GM10266 (cell line): ENCODE data around the gene CACNA1A.

Source experiments
- DNase-seq: peaks from one replicate; pipeline ENCODE4 v3.0.0; 2012; ENCODE audit errors: extremely low spot score
- TF ChIP-seq, protein P1 (sequence below): IDR thresholded peaks from 2 replicates; pipeline ENCODE4 v1.5.1; 2012; ENCODE audit warnings: mild to moderate bottlenecking, low read depth; ENCODE audit not compliant: control insufficient read depth, insufficient read depth; ENCODE audit errors: missing control alignments

CACNA1A gene

DNA sequence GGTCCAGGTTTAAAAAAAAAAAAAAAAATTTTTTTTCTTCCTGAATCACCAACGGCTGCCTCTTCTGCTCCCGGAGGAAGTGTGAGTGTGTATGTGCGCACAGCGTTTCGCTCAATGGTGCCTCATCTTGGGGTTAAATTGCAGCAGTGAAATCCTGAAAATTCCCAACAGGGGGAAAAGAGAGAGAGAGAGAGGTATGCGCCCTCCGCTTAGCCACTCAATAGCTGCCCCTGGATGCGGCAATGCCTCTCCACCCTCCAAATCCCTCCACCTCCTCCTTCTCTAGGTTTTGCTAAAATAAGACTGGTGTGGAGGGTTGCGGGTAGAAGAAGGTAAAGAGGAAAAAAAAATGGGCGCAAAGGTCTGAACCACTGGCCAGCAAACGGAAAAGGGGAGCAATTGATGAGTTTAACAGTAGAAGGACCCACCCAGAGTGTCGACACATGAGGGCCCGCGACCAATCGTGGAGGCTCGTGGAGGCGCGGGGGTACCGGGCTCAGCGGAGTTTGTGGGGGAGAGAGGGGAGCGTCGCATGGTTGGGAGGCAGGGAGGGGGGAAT lies 853 bp upstream of the CACNA1A start:
- no peak for DNase-seq
- TF ChIP-seq, protein P1, sequence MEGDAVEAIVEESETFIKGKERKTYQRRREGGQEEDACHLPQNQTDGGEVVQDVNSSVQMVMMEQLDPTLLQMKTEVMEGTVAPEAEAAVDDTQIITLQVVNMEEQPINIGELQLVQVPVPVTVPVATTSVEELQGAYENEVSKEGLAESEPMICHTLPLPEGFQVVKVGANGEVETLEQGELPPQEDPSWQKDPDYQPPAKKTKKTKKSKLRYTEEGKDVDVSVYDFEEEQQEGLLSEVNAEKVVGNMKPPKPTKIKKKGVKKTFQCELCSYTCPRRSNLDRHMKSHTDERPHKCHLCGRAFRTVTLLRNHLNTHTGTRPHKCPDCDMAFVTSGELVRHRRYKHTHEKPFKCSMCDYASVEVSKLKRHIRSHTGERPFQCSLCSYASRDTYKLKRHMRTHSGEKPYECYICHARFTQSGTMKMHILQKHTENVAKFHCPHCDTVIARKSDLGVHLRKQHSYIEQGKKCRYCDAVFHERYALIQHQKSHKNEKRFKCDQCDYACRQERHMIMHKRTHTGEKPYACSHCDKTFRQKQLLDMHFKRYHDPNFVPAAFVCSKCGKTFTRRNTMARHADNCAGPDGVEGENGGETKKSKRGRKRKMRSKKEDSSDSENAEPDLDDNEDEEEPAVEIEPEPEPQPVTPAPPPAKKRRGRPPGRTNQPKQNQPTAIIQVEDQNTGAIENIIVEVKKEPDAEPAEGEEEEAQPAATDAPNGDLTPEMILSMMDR: no peak

DNA sequence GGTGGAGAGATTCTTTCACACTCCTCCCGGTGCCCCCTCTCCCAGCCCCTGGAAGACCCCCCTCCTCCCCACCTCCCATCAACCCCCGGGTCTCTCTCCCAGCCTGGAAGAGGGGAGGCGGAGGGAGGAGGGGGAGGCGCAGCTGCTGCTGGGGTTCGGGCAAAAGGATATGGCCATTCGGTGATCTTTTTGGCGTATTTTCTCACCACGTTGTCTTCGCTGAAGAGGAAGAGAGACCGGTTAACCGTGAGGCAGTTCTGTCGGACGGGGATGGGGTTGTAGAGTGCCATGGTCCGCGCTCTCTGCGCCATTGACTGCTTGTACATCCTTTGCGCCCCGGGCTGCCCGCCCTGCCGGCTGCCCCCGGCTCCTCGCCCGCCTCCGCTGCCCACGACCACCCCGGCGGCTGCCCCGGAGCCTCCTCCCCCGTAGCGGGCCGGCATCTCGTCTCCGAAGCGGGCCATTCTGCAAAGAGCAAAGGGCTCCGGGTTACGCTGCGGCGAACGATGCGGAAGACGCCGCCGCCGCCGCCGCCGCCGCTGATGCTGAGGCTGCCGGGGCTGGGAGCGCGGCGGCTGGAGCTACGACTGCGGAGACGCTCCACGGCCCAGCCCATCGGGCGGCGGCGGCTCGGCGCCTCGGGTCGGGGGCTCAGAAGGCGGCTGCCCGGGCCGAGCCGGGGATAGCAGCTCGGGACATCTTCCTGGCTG lies 363 bp downstream of the CACNA1A start:
- TF ChIP-seq, protein P1: no peak
- DNase-seq: no peak

DNA sequence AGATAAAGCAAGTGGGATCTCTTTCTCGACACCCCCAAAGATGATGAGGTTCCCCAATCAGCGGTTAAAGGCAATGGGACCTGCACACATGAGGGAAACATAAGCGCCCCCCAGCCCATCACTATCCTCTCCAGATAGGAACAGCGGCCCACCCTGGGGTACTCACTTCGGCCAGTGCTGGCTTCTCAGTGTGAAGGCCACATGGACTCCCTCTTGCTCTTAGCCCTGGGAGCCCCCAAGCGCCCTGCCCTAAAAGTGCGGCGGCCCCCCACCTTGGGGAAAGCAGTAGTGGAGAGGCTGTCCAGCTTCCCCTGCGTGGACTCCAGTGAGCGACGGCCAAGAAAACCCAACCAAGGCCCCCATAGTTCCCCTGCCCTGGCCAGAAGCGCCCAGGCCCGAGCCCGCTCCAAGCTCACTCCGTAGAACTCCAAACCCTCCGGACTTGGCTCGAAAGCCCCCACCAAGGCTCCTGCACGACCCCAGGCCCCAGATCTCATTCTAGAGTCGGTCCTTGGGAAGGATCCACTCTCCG lies 1.0 kb downstream of the CACNA1A start:
- TF ChIP-seq, protein P1: no peak
- no peak for DNase-seq

DNA sequence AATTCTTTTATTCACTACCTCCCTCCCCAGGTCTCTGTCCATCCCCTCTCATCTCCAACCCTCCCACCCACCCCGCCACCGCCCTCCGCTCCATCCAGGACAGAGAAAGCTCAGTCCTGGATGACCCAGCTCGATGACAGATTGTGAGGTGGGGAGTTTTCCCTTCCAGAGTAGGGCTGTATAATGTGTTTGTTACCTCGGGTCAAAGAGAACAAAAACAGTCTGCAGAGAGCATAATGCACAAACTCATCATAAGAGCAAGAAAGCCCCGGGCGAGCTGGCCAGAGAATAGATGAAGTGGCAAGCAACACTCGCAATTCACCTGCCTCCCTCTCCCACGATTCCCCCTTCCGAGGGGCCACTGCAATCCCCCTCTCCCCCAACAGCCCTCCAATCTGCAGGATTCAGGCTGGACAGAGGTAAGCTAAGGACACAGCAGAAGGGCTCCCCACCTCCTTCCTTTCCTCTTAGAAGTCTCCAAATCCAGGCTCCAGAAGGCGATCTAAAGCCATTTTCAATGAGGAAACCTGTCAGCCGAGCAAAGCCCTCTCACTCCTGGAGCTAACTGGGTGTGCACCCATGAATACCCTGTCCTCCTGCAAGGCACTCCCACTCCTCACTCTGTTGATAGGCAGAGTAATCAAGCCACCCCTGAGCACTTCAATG lies 2.6 kb downstream of the CACNA1A start:
- no peak for DNase-seq
- TF ChIP-seq, protein P1: no peak

DNA sequence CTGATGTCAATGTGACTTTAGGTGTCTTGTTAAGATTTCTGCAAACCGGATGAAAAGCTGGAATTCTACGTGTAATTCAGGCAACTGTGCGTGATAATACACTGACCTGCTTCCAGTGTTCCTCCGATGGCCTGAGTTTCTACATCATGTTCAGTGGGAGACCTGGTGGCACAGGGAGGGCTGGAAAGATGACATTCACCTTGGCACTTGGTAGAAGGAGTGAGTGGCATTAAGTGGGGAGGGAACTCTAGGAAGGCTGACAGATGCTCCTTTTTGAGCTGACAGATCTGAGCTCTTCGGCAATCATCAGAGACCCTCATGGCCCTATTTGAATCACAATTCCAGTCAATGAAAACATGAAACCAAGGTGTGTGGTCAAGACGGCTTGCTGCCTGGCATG lies 4.0 kb downstream of the CACNA1A start:
- no peak for DNase-seq

DNA sequence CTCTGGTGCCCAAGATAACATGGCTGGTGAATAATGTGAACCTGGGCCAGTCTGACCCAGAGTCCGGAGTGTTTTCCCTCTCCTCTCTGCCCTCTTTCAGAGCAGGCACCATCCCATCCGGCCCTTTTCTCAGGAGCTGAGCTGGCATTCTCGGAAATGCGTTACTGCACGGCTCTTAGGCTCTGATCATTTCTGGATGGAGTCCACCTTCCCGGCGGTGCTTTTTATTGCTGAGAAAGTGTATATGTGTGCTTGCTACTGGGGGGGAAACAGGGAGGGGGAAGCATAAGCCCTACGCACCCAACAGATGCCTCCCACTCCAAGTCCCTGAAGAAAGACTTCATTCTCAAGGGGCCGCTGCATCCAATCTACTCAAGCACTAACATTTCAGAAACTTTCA lies 6.6 kb downstream of the CACNA1A start:
- TF ChIP-seq, protein P1: no peak

More for the DNA sequence above, 4.0 kb downstream of the CACNA1A start:
- TF ChIP-seq, protein P1: no peak

DNA sequence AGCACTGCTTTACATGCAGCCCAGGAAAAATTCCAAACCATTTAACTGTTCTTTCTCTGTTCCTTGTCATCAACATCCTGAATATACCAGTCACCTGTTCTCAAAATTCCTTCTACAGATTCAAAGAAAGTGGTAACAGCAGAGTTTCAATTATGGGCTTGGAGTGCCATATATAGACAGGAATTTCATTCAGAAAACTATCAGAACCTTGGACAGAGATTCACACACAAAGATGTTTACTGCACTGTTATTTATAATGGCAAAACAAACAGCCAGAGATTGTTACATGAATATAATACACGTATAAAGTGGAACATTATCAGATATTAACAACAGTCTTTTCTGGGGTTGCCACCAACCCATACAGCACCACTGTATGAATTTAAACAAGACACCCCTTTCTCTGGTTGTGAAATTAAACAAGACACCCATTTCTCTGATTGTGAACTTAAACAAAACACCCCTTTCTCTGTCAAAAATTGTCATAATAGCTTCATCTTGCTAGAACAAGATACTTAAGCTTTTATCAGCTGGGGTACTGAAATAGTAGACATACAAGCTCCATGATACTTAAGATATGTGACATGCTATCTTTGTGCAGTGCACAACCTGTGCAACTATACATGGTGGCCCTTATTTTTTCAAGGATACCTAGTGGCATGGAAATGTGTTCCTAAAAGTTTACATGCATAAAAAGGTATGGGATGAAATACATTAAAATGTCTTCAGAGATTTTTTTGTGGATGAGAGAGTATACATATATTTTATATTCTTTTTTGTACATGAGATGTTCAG lies 12.6 kb downstream of the CACNA1A start:
- no peak for DNase-seq
- TF ChIP-seq, protein P1: no peak

More for the DNA sequence above, 6.6 kb downstream of the CACNA1A start:
- DNase-seq: no peak
